Suprapubic skin (tissue), 4 donors: Measurements from ENCODE around the gene PPIB. TPM values are rescaled to one million over a fixed set of nuclear protein-coding genes. Genes with fewer than 3 reads are reported as not detected.

ENCODE experiments used
- DNase-seq, 2 donors: peaks; one replicate each; pipeline ENCODE4 v3.0.0-alpha.2; 2019; ENCODE audit warnings: low spot score in 2 of 2
- H3K27ac ChIP-seq: fragments of 200-600 bp; sonication (generic); one replicate; pipeline ENCODE4 v1.5.1; 2019
- H3K27me3 ChIP-seq: fragments of 200-600 bp; sonication (generic); one replicate; pipeline ENCODE4 v1.5.1; 2019
- H3K36me3 ChIP-seq: fragments of 200-600 bp; sonication (generic); one replicate; pipeline ENCODE4 v1.5.1; 2019
- H3K4me1 ChIP-seq: fragments of 200-600 bp; sonication (generic); one replicate; pipeline ENCODE4 v1.5.1; 2019
- H3K4me3 ChIP-seq: fragments of 200-600 bp; sonication (generic); one replicate; pipeline ENCODE4 v1.5.1; 2019; ENCODE audit warnings: mild to moderate bottlenecking
- H3K9me3 ChIP-seq: fragments of 200-600 bp; sonication (generic); one replicate; pipeline ENCODE4 v1.5.1; 2019
- EP300 ChIP-seq: sonication (generic); formaldehyde crosslinking; IDR thresholded peaks from one replicate; pipeline ENCODE4 v1.6.1; 2017; ENCODE audit warnings: antibody characterized with exemption
- POLR2A ChIP-seq, 2 donors: fragments of 450-650 bp; IDR thresholded peaks; one replicate each; pipeline ENCODE4 v1.6.1; 2017; ENCODE audit warnings: antibody characterized with exemption in 2 of 2, mild to moderate bottlenecking in 2 of 2, moderate library complexity in 2 of 2
- POLR2AphosphoS5 ChIP-seq, 3 donors: sonication (generic); formaldehyde crosslinking; IDR thresholded peaks; one replicate each; pipeline ENCODE4 v1.6.1; 2017; ENCODE audit warnings: antibody characterized with exemption in 3 of 3
- WGBS: methylation state at CpG from one replicate; pipeline ENCODE4 v1.1.5; 2018; 5-methylcytosine and 5-hydroxymethylcytosine counted together
- total RNA-seq, 4 donors: library from RNA; depleted of rRNA; stranded (reverse); fragments of >200 nt; gene quantifications; one replicate each; pipeline ENCODE4 v1.1.0, GENCODE V29; 2016
- TF ChIP-seq, protein P1 (sequence below), 2 donors: fragments of 200-600 bp in 1 of 2; fragments of 450-650 bp in 1 of 2; sonication (generic) in 1 of 2; IDR thresholded peaks; one replicate each; pipeline ENCODE4 v1.5.1; 2016 to 2019; ENCODE audit warnings: antibody characterized with exemption in 2 of 2, mild to moderate bottlenecking in 1 of 2, moderate library complexity in 1 of 2

Gene PPIB
- total RNA-seq, 4 donors from 2014 or later, result 124 to 248 (median 180) TPM

GRCh38 chr15:64197425-64197824 is 34.6 kb upstream of the PPIB start:
- H3K27me3 ChIP-seq, result no peaks in the 10 kb centered on the region
- peaks cover 5% of the 10 kb centered on the region for H3K4me1 ChIP-seq
- 53% methylated on average over 1 of the region's 1 CpG for WGBS
- peaks cover 32% of the 10 kb centered on the region for H3K36me3 ChIP-seq
- H3K9me3 ChIP-seq, result no peaks in the 10 kb centered on the region
- TF ChIP-seq POLR2A (IDR thresholded peaks at IDR 0.05), result no peak
- no peak for DNase-seq
- H3K4me3 ChIP-seq, result no peak overlapping the region
- no peak overlapping the region for H3K27ac ChIP-seq

GRCh38 chr15:64193971-64194370 is 31.1 kb upstream of the PPIB start:
- Histone ChIP-seq H3K27me3 (no peaks in the 10 kb centered on the region), H3K4me1 (peaks cover 5% of the 10 kb centered on the region), H3K27ac (no peak overlapping the region), H3K36me3 (peaks cover 10% of the 10 kb centered on the region), H3K9me3 (no peaks in the 10 kb centered on the region), H3K4me3 (no peak overlapping the region)
- TF ChIP-seq EP300 (no peak), POLR2A (IDR thresholded peaks at IDR 0.05) (no peak), POLR2AphosphoS5 (IDR thresholded peaks at IDR 0.05) (no peak)
- TF ChIP-seq, protein P1, sequence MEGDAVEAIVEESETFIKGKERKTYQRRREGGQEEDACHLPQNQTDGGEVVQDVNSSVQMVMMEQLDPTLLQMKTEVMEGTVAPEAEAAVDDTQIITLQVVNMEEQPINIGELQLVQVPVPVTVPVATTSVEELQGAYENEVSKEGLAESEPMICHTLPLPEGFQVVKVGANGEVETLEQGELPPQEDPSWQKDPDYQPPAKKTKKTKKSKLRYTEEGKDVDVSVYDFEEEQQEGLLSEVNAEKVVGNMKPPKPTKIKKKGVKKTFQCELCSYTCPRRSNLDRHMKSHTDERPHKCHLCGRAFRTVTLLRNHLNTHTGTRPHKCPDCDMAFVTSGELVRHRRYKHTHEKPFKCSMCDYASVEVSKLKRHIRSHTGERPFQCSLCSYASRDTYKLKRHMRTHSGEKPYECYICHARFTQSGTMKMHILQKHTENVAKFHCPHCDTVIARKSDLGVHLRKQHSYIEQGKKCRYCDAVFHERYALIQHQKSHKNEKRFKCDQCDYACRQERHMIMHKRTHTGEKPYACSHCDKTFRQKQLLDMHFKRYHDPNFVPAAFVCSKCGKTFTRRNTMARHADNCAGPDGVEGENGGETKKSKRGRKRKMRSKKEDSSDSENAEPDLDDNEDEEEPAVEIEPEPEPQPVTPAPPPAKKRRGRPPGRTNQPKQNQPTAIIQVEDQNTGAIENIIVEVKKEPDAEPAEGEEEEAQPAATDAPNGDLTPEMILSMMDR (IDR thresholded peaks at IDR 0.05), result no peak
- 93% methylated on average over 6 of the region's 6 CpGs for WGBS
- DNase-seq, result no peak

- no peaks in the 10 kb centered on the region for H3K9me3 ChIP-seq
- peaks cover 12% of the 10 kb centered on the region for H3K4me1 ChIP-seq
- no peak for DNase-seq
- WGBS, result 96% methylated on average over 5 of the region's 5 CpGs
- no peak for TF ChIP-seq POLR2AphosphoS5 (IDR thresholded peaks at IDR 0.05)
- no peak for TF ChIP-seq EP300
- TF ChIP-seq POLR2A (IDR thresholded peaks at IDR 0.05), result no peak
- TF ChIP-seq, protein P1 (IDR thresholded peaks at IDR 0.05), result no peak
- peaks cover 10% of the 10 kb centered on the region for H3K36me3 ChIP-seq
- no peak overlapping the region for H3K27ac ChIP-seq
- H3K27me3 ChIP-seq, result no peaks in the 10 kb centered on the region
- no peak overlapping the region for H3K4me3 ChIP-seq
Measured at GRCh38 chr15:64191971-64192830, 29.4 kb upstream of the PPIB start.

GRCh38 chr15:64187396-64188191 is 24.8 kb upstream of the PPIB start:
- no peak for DNase-seq

DNA sequence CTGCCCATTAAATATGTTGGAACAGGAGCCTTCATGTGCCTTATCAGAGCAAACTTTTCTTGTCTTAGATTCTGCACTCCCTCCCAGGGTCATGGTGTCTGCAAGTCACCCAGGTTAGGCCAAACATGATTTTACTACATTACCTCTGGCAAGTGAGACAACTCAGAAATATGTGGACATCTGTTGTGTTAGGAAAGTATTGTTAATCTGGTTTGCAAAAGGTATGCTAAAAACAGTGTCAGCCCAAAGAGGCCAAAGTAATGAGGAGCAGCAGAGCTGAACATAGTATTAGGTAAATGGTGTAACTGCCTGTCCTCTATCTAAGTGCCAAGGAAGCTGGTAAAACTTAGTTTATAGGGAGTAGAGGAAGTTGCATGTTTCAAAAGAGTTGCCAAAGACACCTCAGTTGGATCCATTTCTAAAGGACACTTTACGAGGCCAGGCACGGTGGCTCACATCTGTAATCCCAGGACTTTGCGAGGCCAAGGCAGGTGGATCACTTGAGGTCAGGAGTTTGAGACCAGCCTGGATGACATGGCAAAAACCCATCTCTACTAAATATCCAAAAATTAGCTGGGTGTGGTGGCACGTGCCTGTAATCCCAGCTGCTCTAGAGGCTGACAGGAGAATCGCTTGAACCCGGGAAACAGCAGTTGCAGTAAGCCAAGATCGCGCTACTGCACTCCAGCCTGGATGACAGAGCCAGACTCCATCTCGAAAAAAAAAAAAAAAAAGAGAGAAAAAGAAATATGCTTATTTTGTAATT is 22.5 kb upstream of the PPIB start:
- Histone ChIP-seq H3K9me3 (no peaks in the 10 kb centered on the region), H3K27ac (no peak overlapping the region), H3K36me3 (peaks cover 13% of the 10 kb centered on the region), H3K4me1 (peaks cover 8% of the 10 kb centered on the region), H3K4me3 (no peak overlapping the region), H3K27me3 (no peaks in the 10 kb centered on the region)
- TF ChIP-seq, protein P1 (IDR thresholded peaks at IDR 0.05), result no peak
- TF ChIP-seq POLR2A (IDR thresholded peaks at IDR 0.05), result no peak
- TF ChIP-seq EP300, result no peak
- TF ChIP-seq POLR2AphosphoS5 (IDR thresholded peaks at IDR 0.05), result no peak
- 90% methylated on average over 9 of the region's 9 CpGs for WGBS
- DNase-seq, result no peak

More at GRCh38 chr15:64187396-64188191, 24.8 kb upstream of the PPIB start:
- Histone ChIP-seq H3K4me3 (no peak overlapping the region), H3K9me3 (no peaks in the 10 kb centered on the region), H3K36me3 (peaks cover 13% of the 10 kb centered on the region), H3K4me1 (peaks cover 8% of the 10 kb centered on the region), H3K27ac (peak overlapping the region; percentile 66), H3K27me3 (no peaks in the 10 kb centered on the region)
- TF ChIP-seq, protein P1 (IDR thresholded peaks at IDR 0.05), result no peak
- TF ChIP-seq EP300 (no peak), POLR2A (IDR thresholded peaks at IDR 0.05) (no peak), POLR2AphosphoS5 (IDR thresholded peaks at IDR 0.05) (no peak)
- 43% methylated on average over 2 of the region's 2 CpGs for WGBS
